GM21619 (cell line): ENCODE data around the gene VARS1.
"Not testable (repeated sequence)": the region's sequence is repeated elsewhere in the genome, so short reads cannot be mapped to it uniquely, and the experiment has no call there.

ENCODE experiments used
- ATAC-seq: cut with Tn5 transposase; IDR thresholded peaks from one replicate; pipeline ENCODE4 v1.9.1; 2021; ENCODE audit not compliant: unreplicated experiment

VARS1 gene

DNA sequence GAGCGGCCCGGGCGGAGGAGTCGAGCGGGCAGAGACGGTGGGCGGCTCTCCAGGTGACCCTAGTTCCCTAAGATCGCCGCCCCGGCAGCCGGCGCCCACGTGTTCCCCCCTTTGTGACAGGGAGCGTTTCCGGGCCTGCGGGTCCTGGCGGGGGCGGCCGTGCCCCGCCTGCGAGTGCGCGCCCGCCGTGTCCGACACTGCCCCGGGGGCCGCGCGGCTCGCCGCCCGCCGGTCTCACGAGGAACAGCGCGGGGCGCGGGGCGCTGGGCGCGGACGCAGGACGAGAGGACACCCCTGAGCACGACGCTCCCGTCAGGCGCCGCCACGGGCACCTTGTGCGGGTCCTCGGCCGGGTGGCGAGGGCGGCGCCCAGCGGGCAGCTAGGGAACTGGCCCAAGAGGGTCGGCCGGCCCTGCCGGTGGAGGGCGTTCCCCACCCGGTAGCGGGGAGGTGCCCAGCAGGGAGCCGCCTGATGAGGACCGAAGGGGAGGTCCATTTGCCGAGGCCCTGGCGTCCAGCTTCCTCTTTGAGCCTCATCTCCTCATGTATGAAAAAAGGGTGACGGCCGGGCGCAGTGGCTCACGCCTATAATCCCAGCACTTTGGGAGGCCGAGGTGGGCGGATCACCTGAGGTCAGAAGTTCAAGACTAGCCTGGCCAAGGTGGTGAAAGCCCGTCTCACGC lies at the start of gene VARS1:
TSS of gene VARS1 (minus strand) at position 137 of the 683 bp plus-strand sequence. CDS start 535 bp downstream, outside the sequence.
- peak; percentile 78 for ATAC-seq

DNA sequence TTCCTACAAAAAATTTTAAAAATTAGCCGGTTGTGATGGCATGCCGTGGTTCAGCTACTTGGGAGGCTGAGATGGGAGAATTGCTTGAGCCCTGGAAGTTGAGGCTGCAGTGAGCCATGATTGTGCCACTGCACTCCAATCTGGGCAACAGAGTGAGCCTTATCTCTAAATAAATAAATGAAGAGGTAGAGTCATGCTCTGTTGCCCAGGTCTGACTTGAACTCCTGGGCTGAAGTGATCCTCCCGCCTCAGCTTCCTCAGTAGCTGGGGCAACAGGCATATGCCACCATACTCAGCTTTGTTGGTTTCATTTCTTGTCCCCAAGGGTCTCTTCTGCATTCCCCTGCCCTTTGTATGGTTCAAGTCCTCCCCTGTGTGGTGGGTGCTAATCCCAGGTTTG lies 49.0 kb upstream of the VARS1 start:
- ATAC-seq, result no peak

DNA sequence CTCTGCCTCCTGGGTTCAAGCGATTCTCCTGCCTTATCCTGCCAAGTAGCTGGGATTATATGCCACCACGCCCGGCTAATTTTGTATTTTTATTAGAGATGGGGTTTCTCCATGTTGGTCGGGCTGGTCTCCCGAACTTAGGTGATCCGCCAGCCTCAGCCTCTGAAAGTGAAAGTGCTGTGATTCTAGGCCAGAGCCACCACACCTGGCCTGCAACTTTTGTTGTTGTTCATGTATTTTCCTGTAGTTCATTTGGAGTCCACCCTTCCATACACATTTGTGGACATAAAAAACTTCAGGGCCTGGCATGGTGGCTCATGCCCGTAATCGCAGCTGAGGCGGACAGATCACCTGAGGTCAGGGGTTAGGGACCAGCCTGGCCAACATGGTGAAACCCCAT lies 46.5 kb upstream of the VARS1 start:
- no peak for ATAC-seq

DNA sequence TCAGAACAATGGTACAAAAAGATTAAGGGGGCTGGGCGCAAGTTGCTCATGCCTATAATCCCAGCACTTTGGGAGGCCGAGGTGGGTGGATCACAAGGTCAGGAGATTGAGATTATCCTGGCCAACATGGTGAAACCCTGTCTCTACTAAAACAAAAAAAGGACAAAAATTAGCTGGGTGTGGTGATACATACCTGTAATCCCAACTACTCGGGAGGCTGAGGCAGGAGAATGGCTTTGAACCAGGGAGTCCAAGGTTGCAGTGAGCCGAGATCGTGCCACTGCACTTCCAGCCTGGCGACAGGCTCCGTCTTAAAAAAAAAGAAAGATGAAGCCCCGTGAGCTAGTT lies 44.2 kb upstream of the VARS1 start:
- ATAC-seq, result not testable (repeated sequence)

DNA sequence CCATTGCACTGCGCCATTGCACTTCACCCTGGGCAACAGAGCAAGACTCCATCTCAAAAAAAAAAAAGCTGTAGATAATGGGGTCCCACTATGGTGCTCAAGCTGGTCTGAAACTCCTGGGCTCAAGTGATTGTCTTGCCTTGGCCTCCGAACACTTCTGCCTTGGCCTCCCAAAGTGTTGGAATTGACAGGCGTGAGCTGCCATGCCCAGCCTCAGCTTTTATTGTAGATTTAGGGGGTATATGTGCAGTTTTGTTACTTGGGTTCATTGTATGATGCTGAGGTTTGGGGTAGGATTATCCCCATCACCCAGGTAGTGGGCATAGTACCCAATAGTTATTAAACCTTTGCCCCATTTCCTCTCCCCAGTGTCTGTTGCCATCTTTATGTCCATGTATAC lies 43.4 kb upstream of the VARS1 start:
- no peak for ATAC-seq

DNA sequence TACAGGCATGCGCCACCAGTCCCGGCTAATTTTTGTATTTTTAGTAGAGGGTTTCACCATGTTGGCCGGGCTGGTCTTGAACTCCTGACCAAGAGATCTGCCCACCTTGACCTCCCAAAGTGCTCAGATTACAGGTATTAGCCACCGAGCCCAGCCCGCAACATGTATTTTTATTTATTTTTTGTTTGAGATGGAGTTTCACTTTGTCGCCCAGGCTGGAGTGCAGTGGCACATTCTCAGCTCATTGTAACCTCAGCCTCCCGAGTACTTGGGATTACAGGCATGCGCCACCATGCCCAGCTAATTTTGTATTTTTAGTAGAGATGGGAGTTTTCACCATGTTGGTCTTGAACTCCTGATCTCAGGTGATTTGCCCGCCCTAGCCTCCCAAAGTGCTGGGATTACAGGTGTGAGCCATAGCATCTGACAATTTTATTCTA lies 42.6 kb upstream of the VARS1 start:
- not testable (repeated sequence) for ATAC-seq

DNA sequence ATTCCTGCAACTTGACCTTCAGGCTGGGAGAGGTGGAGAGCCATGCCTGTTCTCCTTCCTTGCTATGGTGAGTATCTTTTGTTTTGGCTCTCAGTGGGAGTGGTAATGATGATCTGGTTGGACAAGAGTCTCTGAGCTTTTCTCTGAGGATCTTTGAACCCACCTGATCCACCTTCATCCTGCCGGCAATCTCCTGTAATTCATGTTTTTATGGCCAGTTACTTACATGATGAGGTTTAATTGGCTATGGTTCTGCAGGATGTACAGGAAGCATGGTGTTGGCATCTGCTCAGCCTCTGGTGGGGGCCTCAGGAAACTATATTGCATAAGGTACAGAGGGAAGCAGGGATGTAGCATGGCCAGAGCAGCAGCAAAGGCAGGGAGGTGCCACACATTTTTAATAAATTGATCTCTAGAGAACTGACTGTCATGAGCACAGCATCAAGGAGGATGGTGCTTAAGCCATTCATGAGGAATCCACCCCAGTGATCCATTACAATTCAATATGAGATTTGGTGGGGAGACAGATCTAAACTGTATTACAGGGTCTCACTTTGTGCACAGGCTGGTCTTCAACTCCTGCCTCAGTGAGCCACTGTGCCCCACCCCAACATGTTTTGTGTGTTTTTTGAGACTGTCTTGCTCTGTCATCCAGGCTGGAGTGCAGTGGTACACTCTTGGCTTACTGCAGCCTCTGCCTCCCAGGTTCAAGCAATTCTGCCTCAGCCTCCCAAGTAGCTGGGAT lies 42.0 kb upstream of the VARS1 start:
- no peak for ATAC-seq

DNA sequence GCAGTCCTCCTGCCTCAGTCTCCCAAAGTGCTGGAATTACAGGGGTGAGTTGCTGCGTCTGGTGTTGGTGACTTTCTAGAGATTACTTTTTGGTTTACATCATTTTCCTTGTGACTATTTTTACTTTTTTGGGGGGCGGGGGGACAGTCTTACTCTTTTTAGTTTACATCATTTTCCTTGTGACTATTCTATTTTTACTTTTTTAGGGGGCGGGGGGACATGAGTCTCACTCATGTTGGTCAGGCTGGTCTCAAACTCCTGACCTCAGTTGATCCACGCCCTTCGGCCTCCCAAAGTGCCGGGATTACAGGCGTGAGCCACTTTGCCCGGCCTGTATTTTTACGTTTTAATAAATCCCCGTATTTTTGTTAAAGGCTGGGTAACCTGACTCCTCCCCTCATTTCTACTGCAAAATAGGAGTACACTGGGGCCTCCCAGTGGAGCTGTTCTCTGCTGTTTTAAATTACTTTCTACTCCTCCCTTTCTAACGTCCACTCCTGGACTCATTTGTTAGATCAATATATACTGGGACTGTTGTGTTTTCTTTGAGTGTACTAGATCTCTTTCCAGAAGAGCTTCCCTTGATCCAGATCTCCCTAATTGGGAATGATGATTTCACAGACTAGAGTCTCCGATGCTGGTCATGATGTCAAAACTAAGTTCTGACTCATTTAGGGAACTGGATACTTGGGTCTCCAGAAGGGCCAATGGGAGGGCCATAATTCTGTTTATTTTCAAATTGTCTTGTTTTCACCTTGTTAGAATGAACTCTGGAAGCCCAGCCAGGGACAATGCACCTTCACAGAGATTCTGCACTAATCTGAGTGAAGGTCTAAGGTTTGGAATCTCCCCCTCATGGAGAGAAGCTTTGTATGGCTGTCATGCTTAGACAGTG lies 41.2 kb upstream of the VARS1 start:
- no peak for ATAC-seq

DNA sequence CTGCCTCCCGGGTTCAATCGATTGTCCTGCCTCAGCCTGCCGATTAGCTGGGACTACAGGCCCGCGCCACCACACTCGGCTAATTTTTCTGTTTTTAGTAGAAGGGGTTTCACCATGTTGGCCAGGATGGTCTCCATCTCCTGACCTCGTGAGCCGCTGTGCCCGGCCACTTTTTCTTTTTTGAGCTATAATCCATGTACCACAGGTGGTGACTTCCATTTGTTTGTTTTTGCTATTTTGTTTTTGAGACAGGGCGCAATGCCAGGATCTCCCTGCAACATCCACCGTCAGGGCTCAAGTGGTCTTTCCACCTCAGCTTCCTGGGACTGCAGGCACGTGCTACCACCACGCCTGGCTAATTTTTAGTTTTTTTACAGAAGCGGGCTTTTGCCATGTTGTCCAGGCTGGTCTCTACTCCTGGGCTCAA lies 40.5 kb upstream of the VARS1 start:
- no peak for ATAC-seq

DNA sequence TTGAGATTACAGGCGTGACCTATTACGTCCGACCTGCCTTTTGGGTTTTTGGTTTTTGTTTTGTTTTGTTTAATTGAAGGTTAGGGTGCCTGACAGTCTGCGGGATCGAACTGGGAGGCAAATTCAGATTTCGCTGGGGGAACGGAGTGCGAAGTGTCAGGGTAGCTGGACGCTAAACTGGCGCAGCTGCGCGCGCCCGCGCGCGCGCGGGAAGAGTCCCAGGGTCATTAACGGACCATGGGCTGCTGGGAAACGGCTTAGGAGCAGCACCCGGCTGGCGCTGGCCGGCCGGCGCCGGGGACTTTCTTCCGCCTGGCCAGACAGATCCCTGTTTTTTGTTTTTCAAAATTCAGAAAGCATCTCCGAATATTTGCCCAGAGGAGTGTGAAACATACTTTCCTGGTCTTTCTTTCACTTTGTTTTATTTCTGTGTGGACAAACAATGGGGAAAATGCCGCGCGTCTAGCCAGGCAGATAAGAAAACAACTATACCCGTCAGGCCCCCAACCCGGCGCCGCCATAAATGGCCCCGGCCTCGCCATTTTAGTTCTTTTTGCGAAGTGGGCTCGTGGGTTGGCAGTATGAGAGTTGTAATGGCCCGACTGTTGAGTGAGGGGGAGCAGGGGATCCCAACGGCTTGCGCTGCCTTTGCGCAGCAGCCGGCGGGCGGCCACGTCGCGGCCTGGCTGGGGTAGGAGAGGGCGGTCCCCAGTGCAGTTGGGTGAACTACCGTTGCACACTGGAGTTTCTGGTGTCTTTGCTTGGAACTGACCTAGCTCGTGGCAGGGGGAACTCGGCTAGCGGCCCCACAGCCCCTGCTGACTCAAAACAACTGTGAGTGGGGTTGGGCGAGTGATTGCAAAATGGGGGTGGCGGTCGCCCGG lies 39.1 kb upstream of the VARS1 start:
- peak; percentile 34 for ATAC-seq

DNA sequence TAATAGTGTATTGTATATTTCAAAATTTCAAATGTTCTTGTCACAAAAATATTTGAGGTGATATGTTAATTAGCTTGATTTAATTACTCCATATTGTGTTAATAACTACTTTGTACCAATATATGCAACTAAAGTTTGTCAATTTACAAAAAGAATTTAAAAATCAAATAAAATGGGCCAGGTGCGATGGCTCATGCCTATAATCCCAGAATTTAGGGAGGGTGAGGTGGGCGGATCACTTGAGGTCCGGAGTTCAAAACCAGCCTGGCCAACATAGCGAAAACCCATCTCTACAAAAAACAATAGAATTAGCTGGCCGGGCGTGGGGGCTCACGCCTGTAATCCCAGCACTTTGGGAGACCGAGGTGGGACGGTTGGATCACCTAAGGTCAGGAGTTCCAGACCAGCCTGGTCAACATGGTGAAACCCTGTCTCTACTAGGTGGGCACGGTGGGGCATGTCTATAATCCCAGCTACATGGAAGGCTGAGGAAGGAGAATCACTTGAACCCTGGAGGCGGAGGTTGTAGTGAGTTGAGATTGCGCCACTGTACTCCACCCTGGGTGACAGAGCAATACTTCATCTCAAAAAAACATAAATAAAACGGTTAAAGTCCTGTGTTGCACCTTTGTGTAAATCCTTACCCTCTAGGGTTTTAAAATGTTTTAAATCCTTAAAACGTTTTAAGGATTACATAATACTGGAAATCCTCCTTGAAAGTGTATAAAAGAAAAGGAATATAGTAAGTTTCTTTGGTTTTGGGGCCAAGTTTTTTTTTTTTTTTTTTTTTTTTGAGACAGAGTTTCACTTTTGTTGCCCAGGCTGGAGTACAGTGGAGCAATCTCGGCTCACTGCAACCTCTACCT lies 36.0 kb upstream of the VARS1 start:
- ATAC-seq, result no peak

DNA sequence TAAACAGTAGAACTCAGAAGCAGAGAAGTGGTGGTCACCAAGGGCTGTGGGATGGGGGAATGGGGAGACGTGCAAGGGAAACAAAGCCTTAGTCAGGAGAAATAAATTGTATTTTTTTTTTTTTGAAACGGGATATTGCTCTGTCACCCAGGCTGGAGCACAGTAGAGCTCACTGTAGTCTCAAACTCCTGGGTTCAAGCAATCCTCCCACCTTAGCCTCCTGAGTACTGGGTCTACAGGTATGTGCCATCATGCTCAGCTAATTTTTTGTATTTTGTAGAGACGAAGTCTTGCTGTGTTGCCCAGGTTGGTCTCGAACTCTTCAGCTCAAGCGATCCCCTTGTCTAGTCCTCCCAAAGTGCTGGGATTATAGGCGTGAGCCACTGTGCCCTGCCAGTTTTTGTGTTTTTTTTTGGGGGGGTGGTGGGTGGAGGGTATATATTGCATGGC lies 35.4 kb upstream of the VARS1 start:
- ATAC-seq, result no peak

DNA sequence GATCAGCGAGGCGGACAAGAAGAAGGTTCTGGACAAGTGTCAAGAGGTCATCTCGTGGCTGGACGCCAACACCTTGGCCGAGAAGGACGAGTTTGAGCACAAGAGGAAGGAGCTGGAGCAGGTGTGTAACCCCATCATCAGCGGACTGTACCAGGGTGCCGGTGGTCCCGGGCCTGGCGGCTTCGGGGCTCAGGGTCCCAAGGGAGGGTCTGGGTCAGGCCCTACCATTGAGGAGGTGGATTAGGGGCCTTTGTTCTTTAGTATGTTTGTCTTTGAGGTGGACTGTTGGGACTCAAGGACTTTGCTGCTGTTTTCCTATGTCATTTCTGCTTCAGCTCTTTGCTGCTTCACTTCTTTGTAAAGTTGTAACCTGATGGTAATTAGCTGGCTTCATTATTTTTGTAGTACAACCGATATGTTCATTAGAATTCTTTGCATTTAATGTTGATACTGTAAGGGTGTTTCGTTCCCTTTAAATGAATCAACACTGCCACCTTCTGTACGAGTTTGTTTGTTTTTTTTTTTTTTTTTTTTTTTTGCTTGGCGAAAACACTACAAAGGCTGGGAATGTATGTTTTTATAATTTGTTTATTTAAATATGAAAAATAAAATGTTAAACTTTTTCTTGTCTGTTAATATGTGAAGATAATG lies 34.2 kb upstream of the VARS1 start:
- no peak for ATAC-seq

DNA sequence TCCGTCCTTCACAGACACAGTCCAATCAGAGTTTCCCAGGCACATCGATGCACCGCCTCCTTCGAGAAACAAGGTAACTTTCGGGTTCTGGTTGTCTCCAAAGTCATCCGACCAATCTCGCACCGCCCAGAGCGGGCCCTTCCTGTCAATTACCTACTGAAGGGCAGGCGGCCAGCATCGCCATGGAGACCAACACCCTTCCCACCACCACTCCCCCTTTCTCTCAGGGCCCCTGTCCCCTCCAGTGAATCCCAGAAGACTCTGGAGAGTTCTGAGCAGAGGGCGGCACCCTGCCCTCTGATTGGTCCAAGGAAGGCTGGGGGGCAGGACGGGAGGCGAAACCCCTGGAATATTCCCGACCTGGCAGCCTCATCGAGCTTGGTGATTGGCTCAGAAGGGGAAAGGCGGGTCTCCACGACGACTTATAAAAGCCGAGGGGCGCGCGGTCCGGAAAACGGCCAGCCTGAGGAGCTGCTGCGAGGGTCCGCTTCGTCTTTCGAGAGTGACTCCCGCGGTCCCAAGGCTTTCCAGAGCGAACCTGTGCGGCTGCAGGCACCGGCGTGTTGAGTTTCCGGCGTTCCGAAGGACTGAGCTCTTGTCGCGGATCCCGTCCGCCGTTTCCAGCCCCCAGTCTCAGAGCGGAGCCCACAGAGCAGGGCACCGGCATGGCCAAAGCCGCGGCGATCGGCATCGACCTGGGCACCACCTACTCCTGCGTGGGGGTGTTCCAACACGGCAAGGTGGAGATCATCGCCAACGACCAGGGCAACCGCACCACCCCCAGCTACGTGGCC lies 31.9 kb upstream of the VARS1 start, which contains the start of gene HSPA1B:
TSS of gene HSPA1B (plus strand) at position 453 of the 794 bp plus-strand sequence. CDS start at position 666, 213 bp downstream.
- ATAC-seq, result peak; percentile 50

DNA sequence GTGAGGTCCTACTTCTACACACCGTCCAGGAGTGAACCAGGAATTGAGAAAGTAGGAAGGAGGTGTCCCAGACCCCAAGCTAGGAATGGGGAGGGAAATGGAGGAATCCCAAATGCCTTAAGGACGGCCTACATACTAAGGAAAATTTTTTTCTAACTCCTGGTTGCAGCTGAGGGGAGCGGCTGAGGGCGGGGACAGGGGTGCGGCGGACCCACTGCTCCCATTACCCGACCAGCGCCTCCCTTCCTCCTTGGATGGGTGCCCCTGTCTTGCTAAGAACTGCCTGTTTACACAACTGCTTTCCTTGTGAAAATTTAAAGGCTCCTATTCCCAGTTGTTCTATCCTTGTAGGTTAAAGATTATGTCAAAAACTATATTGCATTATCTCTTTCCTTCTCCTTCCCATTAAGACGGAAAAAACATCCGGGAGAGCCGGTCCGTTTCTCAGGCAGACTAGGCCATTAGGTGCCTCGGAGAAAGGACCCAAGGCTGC lies 31.3 kb upstream of the VARS1 start:
- ATAC-seq, result no peak

DNA sequence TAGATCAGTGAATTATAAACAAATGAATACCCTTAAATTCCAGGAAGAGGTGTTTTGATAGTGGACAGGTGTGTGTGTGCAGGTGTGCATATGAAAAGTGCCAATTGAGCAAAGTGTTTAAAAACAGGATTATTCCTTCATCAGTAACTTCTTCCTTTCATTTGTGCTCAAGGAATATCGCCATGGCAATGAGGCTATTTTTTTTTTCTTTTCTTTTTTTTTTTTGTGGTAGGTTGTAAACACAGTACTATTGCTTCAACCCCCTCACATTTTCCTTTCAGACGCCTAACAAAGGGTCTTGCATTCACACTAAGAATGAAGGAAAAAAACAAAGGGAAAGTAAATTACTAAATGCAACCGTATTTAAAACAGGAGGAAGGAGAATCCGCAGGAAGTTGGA lies 30.0 kb upstream of the VARS1 start:
- ATAC-seq, result no peak

DNA sequence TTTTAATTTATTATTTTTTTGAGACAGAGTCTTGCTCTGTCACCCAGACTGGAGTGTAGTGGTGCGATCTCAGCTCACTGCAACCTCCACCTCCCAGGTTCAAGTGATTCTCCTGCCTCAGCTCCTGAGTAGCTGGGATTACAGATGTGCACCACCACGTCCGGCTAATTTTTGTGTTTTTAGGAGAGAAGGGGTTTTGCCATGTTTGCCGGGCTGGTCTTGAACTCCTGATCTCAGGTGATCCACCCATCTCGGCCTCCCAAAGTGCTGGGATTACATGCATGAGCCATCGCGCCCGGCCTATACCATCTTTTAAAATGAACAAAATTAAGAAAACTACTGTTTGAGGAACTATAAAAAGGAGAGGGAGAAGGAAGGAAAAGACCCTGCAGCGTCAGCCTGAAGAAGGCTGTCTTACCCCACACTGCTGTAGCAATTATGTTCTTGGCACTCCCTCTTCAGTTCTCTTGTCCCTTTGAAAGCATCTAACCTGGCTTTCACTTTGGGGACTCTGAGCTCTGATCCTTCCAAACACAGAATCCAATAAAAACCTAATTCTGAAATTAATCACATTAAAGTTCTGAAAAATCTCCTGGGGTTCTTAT lies 28.1 kb upstream of the VARS1 start:
- not testable (repeated sequence) for ATAC-seq
